Mesodermal cell (in vitro differentiated cells): ENCODE data around the gene B9D1.

Source experiments
- H3K27ac ChIP-seq: 2 replicates; pipeline ENCODE4 v1.7.0; 2013; ENCODE audit warnings: mild to moderate bottlenecking, low read depth, low read length, moderate library complexity; ENCODE audit not compliant: severe bottlenecking
- H3K36me3 ChIP-seq: 2 replicates; pipeline ENCODE4 v1.7.1; 2013; ENCODE audit warnings: mild to moderate bottlenecking, low read length, moderate library complexity; ENCODE audit not compliant: control insufficient read depth, insufficient read depth
- H3K4me1 ChIP-seq: one replicate; pipeline ENCODE4 v1.7.1; 2013; ENCODE audit warnings: mild to moderate bottlenecking, low read length; ENCODE audit not compliant: insufficient read depth, control insufficient read depth, poor library complexity, severe bottlenecking
- H3K4me3 ChIP-seq: 2 replicates; pipeline ENCODE4 v1.7.0; 2013; ENCODE audit warnings: low read length, control low read depth, mild to moderate bottlenecking; ENCODE audit not compliant: insufficient read depth, poor library complexity, severe bottlenecking; ENCODE audit errors: extremely low read depth
- H3K9me3 ChIP-seq: 2 replicates; pipeline ENCODE4 v1.7.1; 2013; ENCODE audit warnings: mild to moderate bottlenecking, low read length, moderate library complexity; ENCODE audit not compliant: control insufficient read depth
- WGBS, 2 experiments: methylation state at CpG; one replicate each; pipeline ENCODE4 v1.1.5; 2013; ENCODE audit warnings: missing lambda C conversion rate in 2 of 2; ENCODE audit not compliant: insufficient coverage in 2 of 2; 5-methylcytosine and 5-hydroxymethylcytosine counted together

Gene B9D1

GRCh38 chr17:19334331-19334730, 28.2 kb downstream of the B9D1 start:
- Histone ChIP-seq H3K9me3 (no peaks in the 10 kb centered on the region), H3K4me3 (no peak overlapping the region), H3K27ac (no peak overlapping the region), H3K4me1 (peaks cover 12% of the 10 kb centered on the region), H3K36me3 (peaks cover 49% of the 10 kb centered on the region)
- WGBS, 2 experiments: 70 to 94% methylated on average over 2 to 4 of the region's 6 CpGs

GRCh38 chr17:19333736-19334290, 28.7 kb downstream of the B9D1 start:
- peaks cover 49% of the 10 kb centered on the region for H3K36me3 ChIP-seq
- no peak overlapping the region for H3K27ac ChIP-seq
- H3K4me3 ChIP-seq: no peak overlapping the region
- 91 to 96% methylated on average over 11 to 12 of the region's 12 CpGs for WGBS, 2 experiments
- peaks cover 12% of the 10 kb centered on the region for H3K4me1 ChIP-seq
- no peaks in the 10 kb centered on the region for H3K9me3 ChIP-seq

DNA sequence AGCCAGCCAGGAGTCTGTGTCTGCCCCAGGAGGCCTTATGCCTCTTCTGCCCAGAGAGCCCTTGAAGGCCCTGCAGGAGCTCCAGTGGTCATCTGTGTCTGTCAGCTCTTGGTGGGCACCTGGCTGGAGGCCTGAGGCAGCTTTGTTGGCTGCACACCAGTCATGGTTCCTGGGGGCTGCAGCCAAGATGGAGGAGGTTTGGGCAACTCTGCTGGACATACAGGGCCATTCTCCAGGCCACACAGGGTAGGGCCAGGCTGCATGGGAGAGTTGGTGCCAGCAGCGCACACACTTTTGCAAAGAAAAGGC, 29.4 kb downstream of the B9D1 start:
- Histone ChIP-seq H3K4me1 (peaks cover 12% of the 10 kb centered on the region), H3K9me3 (no peaks in the 10 kb centered on the region), H3K36me3 (peaks cover 57% of the 10 kb centered on the region), H3K27ac (no peak overlapping the region), H3K4me3 (no peak overlapping the region)
- WGBS, 2 experiments: 100% methylated on average over 1 of the region's 1 CpG; no CpG with 5 or more reads in 1 of the 2 experiments

- 94 to 96% methylated on average over 5 of the region's 6 CpGs for WGBS, 2 experiments
- H3K27ac ChIP-seq: no peak overlapping the region
Measured at GRCh38 chr17:19332371-19333131, 30.0 kb downstream of the B9D1 start.

GRCh38 chr17:19331543-19332245, 30.8 kb downstream of the B9D1 start:
- no peak overlapping the region for H3K27ac ChIP-seq
- H3K36me3 ChIP-seq: peaks cover 59% of the 10 kb centered on the region
- H3K4me1 ChIP-seq: peaks cover 12% of the 10 kb centered on the region
- 90 to 99% methylated on average over 9 to 11 of the region's 13 CpGs for WGBS, 2 experiments
- H3K9me3 ChIP-seq: no peaks in the 10 kb centered on the region
- H3K4me3 ChIP-seq: no peak overlapping the region

More at GRCh38 chr17:19332371-19333131, 30.0 kb downstream of the B9D1 start:
- no peaks in the 10 kb centered on the region for H3K9me3 ChIP-seq
- peaks cover 59% of the 10 kb centered on the region for H3K36me3 ChIP-seq
- no peak overlapping the region for H3K4me3 ChIP-seq
- H3K4me1 ChIP-seq: peaks cover 12% of the 10 kb centered on the region

DNA sequence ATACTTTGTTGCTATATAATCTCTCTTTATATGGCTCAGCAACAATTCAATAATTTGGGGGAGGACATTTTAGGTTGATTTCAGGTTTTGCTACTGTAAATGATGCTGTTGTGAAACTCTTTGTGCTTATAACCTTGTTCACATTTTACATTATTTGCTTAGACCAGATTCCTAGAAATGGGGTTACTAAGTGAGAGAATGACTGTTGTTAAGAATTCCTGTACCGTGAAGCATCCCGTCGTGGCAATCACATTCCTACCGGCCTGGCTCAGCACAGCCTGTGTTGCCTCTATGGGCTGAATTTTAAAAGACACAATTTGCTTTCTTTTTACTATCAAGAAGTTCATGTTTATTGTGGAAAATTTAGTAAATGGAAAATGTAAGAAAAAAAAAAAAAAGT, 31.4 kb downstream of the B9D1 start:
- H3K36me3 ChIP-seq: peaks cover 57% of the 10 kb centered on the region
- H3K4me1 ChIP-seq: peaks cover 12% of the 10 kb centered on the region
- no peak overlapping the region for H3K4me3 ChIP-seq
- H3K27ac ChIP-seq: no peak overlapping the region
- 54% methylated on average over 4 of the region's 4 CpGs; no CpG with 5 or more reads in 1 of the 2 experiments for WGBS, 2 experiments
- H3K9me3 ChIP-seq: no peaks in the 10 kb centered on the region

DNA sequence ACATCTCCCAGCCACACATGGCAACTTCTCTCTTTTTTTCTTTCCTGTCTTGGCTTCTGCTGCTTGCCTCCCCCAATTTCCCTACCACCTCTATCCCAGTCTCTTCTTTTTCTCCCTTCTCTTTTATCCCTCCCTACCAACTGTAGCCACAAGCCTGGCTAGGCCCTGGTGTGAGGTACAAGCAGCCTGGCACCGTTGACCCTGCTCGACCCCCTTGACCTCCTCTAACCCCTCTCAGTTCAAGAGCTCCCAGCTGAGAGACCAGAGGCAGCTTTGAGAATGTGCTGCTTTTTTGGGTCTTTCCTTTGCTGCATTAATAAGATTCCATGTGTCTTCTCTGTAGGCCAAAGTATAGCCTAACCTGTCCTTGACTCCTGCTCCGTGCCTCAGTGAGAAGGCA, 32.3 kb downstream of the B9D1 start:
- Histone ChIP-seq H3K27ac (no peak overlapping the region), H3K9me3 (peaks cover 3% of the 10 kb centered on the region), H3K4me3 (no peak overlapping the region), H3K36me3 (peaks cover 50% of the 10 kb centered on the region), H3K4me1 (peaks cover 12% of the 10 kb centered on the region)
- 90 to 100% methylated on average over 2 to 3 of the region's 3 CpGs for whole genome bisulfite sequencing, 2 experiments

DNA sequence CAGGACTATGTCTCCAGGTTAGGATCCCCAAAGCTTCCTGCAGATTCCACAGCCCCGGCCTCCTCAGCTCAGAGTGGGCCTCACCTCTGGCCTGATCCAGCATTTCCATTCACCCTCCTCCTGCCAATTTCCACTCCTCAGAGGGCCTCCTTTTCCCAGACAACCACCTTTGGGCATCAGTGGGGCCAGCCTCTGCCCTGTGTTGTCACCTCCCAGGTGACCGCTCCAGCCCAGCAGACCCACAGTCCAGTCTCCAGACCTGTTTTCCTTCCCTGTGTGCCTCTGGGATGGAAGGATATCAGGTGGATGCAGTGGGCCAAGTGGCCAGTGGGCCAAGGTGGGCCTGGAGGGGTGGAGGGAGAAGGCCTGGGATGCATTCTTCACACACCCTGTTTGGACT, 32.7 kb downstream of the B9D1 start:
- 92 to 100% methylated on average over 1 of the region's 2 CpGs for WGBS, 2 experiments
- Histone ChIP-seq H3K36me3 (peaks cover 52% of the 10 kb centered on the region), H3K4me3 (no peak overlapping the region), H3K9me3 (peaks cover 7% of the 10 kb centered on the region), H3K27ac (no peak overlapping the region), H3K4me1 (peaks cover 12% of the 10 kb centered on the region)

DNA sequence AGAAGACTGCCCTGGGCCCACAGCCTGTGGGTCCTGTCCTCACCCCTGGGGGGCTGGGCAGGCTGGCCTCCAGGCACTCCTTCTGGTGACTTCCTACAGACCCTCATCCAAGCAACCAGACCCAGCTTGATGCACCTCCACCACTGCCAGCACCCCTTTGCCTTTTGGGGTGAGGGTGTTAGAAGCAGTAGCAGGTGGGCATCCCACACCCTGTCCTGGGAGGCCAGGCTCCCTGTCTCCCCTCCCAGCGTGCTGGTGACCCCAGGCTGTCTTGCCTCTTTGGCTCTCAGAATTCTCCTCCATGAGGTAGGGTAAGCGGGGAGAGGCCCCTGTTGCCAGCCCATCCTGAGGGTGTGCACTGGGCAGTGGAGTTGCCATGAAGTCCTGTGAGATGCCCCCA, 33.4 kb downstream of the B9D1 start:
- Histone ChIP-seq H3K9me3 (peaks cover 10% of the 10 kb centered on the region), H3K4me1 (peaks cover 12% of the 10 kb centered on the region), H3K4me3 (no peak overlapping the region), H3K27ac (no peak overlapping the region), H3K36me3 (peaks cover 50% of the 10 kb centered on the region)
- 85 to 100% methylated on average over 1 to 2 of the region's 2 CpGs for whole genome bisulfite sequencing, 2 experiments

DNA sequence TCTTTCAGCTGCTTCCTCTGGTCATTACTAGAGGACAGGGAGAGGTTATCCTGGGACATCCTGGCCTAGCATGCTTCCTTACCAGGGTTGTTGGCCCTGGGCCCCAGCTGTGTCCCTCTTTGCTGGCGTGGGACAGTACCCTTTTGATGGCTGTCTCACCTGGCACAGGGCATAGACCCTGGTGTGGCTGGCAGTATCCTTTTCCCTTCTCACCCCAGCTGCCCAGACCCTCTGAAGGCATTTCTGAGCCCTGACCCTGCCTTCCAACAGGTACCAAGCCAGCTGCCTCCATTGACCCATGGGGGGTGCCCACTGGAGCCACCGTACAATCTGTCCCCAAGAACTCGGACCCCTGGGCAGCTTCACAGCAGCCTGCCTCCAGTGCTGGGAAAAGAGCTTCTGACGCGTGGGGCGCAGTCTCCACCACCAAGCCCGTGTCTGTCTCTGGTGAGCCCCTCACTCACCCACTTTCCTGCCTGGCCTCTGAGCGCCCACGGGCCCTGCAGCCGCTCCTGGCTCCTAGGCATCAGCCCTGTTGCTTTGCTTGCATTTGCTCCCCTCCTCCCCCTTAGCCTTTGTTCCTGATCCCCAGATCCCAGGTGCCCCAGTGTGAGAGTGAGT, 34.0 kb downstream of the B9D1 start:
- WGBS, 2 experiments: 95 to 96% methylated on average over 7 to 9 of the region's 10 CpGs
- Histone ChIP-seq H3K4me3 (no peak overlapping the region), H3K27ac (no peak overlapping the region), H3K36me3 (peaks cover 50% of the 10 kb centered on the region), H3K4me1 (peaks cover 12% of the 10 kb centered on the region), H3K9me3 (peaks cover 10% of the 10 kb centered on the region)
